Mononuclear cell (primary cell): Measurements from ENCODE around the gene CRMP1. TPM values are rescaled to one million over a fixed set of nuclear protein-coding genes. Genes with fewer than 3 reads are reported as not detected.
"Not testable (repeated sequence)": the region's sequence is repeated elsewhere in the genome, so short reads cannot be mapped to it uniquely, and the experiment has no call there.

Source experiments
- H3K27me3 ChIP-seq: 2 replicates; pipeline ENCODE4 v1.6.0; 2011; ENCODE audit warnings: low read length, control low read depth; ENCODE audit not compliant: insufficient read depth
- H3K4me1 ChIP-seq: 2 replicates; pipeline ENCODE4 v1.5.1; 2011; ENCODE audit warnings: mild to moderate bottlenecking, low read length, control low read depth; ENCODE audit not compliant: insufficient read depth
- H3K4me3 ChIP-seq: 2 replicates; pipeline ENCODE4 v1.5.1; 2011; ENCODE audit warnings: mild to moderate bottlenecking, low read length, moderate library complexity
- H3K9me3 ChIP-seq: 2 replicates; pipeline ENCODE4 v1.5.1; 2011; ENCODE audit warnings: low read depth, mild to moderate bottlenecking, control low read depth, low read length
- total RNA-seq: library from RNA; depleted of rRNA; stranded (reverse); fragments of >200 nt; gene quantifications from one replicate; pipeline ENCODE4 v1.2.3, GENCODE V29; 2012

The CRMP1 gene
- total RNA-seq, 1 donor = not detected

GRCh38 chr4:5863461-5864113 is 29.3 kb downstream of the CRMP1 start:
- Histone ChIP-seq H3K9me3 (no peaks in the 10 kb centered on the region), H3K4me3 (no peak overlapping the region), H3K27me3 (no peaks in the 10 kb centered on the region), H3K4me1 (peaks cover 5% of the 10 kb centered on the region)

- H3K4me3 ChIP-seq = no peak overlapping the region
- H3K9me3 ChIP-seq = no peaks in the 10 kb centered on the region
- no peaks in the 10 kb centered on the region for H3K4me1 ChIP-seq
- H3K27me3 ChIP-seq = no peaks in the 10 kb centered on the region
Measured at GRCh38 chr4:5858020-5858769, 34.7 kb downstream of the CRMP1 start.

- H3K4me1 ChIP-seq = no peaks in the 10 kb centered on the region
- H3K27me3 ChIP-seq = no peaks in the 10 kb centered on the region
- no peak overlapping the region for H3K4me3 ChIP-seq
- no peaks in the 10 kb centered on the region for H3K9me3 ChIP-seq
Measured at GRCh38 chr4:5857199-5857598, 35.7 kb downstream of the CRMP1 start.

GRCh38 chr4:5856362-5856761 is 36.5 kb downstream of the CRMP1 start:
- H3K9me3 ChIP-seq, H3K27me3 ChIP-seq, H3K4me1 ChIP-seq, H3K4me3 ChIP-seq: not testable (repeated sequence)

GRCh38 chr4:5854929-5855328 is 38.0 kb downstream of the CRMP1 start:
- no peaks in the 10 kb centered on the region for H3K27me3 ChIP-seq
- H3K4me1 ChIP-seq = no peaks in the 10 kb centered on the region
- H3K4me3 ChIP-seq = no peak overlapping the region
- no peaks in the 10 kb centered on the region for H3K9me3 ChIP-seq

GRCh38 chr4:5852523-5853202 is 40.2 kb downstream of the CRMP1 start:
- Histone ChIP-seq H3K4me3 (no peak overlapping the region), H3K9me3 (no peaks in the 10 kb centered on the region), H3K4me1 (no peaks in the 10 kb centered on the region), H3K27me3 (no peaks in the 10 kb centered on the region)

- H3K27me3 ChIP-seq = no peaks in the 10 kb centered on the region
- H3K4me1 ChIP-seq = no peaks in the 10 kb centered on the region
- H3K9me3 ChIP-seq = no peaks in the 10 kb centered on the region
- no peak overlapping the region for H3K4me3 ChIP-seq
Measured at GRCh38 chr4:5851637-5852301, 41.1 kb downstream of the CRMP1 start.

GRCh38 chr4:5845035-5845905 is 47.6 kb downstream of the CRMP1 start:
- no peak overlapping the region for H3K4me3 ChIP-seq
- no peaks in the 10 kb centered on the region for H3K4me1 ChIP-seq
- H3K9me3 ChIP-seq = no peaks in the 10 kb centered on the region
- no peaks in the 10 kb centered on the region for H3K27me3 ChIP-seq

- H3K27me3 ChIP-seq = no peaks in the 10 kb centered on the region
- H3K4me3 ChIP-seq = no peak overlapping the region
- H3K9me3 ChIP-seq = no peaks in the 10 kb centered on the region
- no peaks in the 10 kb centered on the region for H3K4me1 ChIP-seq
Measured at GRCh38 chr4:5843573-5844530, 49.0 kb downstream of the CRMP1 start.

GRCh38 chr4:5842456-5842855 is 50.4 kb downstream of the CRMP1 start:
- Histone ChIP-seq H3K27me3 (no peaks in the 10 kb centered on the region), H3K9me3 (no peaks in the 10 kb centered on the region), H3K4me1 (no peaks in the 10 kb centered on the region), H3K4me3 (no peak overlapping the region)

- Histone ChIP-seq H3K9me3 (no peaks in the 10 kb centered on the region), H3K27me3 (no peaks in the 10 kb centered on the region), H3K4me1 (no peaks in the 10 kb centered on the region), H3K4me3 (no peak overlapping the region)
Measured at GRCh38 chr4:5839751-5840674, 52.9 kb downstream of the CRMP1 start.

GRCh38 chr4:5839332-5839731 is 53.6 kb downstream of the CRMP1 start:
- Histone ChIP-seq H3K4me1 (no peaks in the 10 kb centered on the region), H3K4me3 (no peak overlapping the region), H3K27me3 (no peaks in the 10 kb centered on the region), H3K9me3 (no peaks in the 10 kb centered on the region)

- not testable (repeated sequence) for H3K9me3 ChIP-seq, H3K27me3 ChIP-seq, H3K4me1 ChIP-seq, H3K4me3 ChIP-seq
Measured at GRCh38 chr4:5837483-5837882, 55.4 kb downstream of the CRMP1 start.
